GM23338 (cell line): ENCODE measurements around the gene VPS8. TPM values are rescaled to one million over a fixed set of nuclear protein-coding genes. Genes with fewer than 3 reads are reported as not detected.

Experiments used
- ATAC-seq: fragments of 200-7000 bp; cut with Tn5 transposase; 3 replicates; pipeline ENCODE4 v1.9.1; 2020
- DNase-seq: peaks from one replicate; pipeline ENCODE4 v3.0.0-alpha.2; 2015; ENCODE audit warnings: low spot score
- H2AFZ ChIP-seq: fragments of 200-600 bp; sonication (generic); 2 replicates; pipeline ENCODE4 v1.8.0; 2016; ENCODE audit warnings: antibody characterized with exemption, mild to moderate bottlenecking, moderate library complexity
- H3F3A ChIP-seq: fragments of 200-600 bp; sonication (generic); replicated peaks from 2 replicates; pipeline ENCODE4 v1.8.0; 2017; ENCODE audit warnings: antibody characterized with exemption, mixed run types, low read depth
- H3K27ac ChIP-seq: fragments of 200-600 bp; sonication (generic); 2 replicates; pipeline ENCODE4 v1.6.1; 2016; ENCODE audit warnings: low read depth
- H3K27me3 ChIP-seq: fragments of 200-600 bp; sonication (generic); 2 replicates; pipeline ENCODE4 v1.8.0; 2016; ENCODE audit warnings: mild to moderate bottlenecking, mixed run types, moderate library complexity; ENCODE audit not compliant: insufficient read depth
- H3K36me3 ChIP-seq: fragments of 200-600 bp; sonication (generic); 2 replicates; pipeline ENCODE4 v1.8.0; 2016; ENCODE audit warnings: mild to moderate bottlenecking; ENCODE audit not compliant: insufficient read depth
- H3K4me1 ChIP-seq: fragments of 200-600 bp; sonication (generic); 2 replicates; pipeline ENCODE4 v1.8.0; 2016; ENCODE audit warnings: mild to moderate bottlenecking, moderate library complexity; ENCODE audit not compliant: insufficient read depth
- H3K4me2 ChIP-seq: fragments of 200-600 bp; sonication (generic); 2 replicates; pipeline ENCODE4 v1.7.1; 2017; ENCODE audit warnings: mixed run types
- H3K4me3 ChIP-seq: fragments of 200-600 bp; sonication (generic); 2 replicates; pipeline ENCODE4 v1.6.1; 2016; ENCODE audit warnings: mixed run types
- H3K79me2 ChIP-seq: fragments of 200-600 bp; sonication (generic); replicated peaks from 2 replicates; pipeline ENCODE4 v1.8.0; 2017; ENCODE audit warnings: mild to moderate bottlenecking; ENCODE audit not compliant: insufficient read depth
- H3K9me2 ChIP-seq: fragments of 200-600 bp; sonication (generic); 2 replicates; pipeline ENCODE4 v1.8.0; 2017; ENCODE audit not compliant: insufficient read depth
- H4K20me1 ChIP-seq: fragments of 200-600 bp; sonication (generic); replicated peaks from 2 replicates; pipeline ENCODE4 v1.8.0; 2017; ENCODE audit warnings: mild to moderate bottlenecking; ENCODE audit not compliant: insufficient read depth
- H3K27ac Mint-ChIP-seq: 2 replicates; pipeline ENCODE4 v1.8.0; 2020; ENCODE audit warnings: inconsistent platforms, mild to moderate bottlenecking, moderate library complexity, mixed read lengths
- H3K27me3 Mint-ChIP-seq: 3 replicates; pipeline ENCODE4 v1.8.0; 2022; ENCODE audit warnings: low read depth, mild to moderate bottlenecking, moderate library complexity, mixed read lengths, inconsistent platforms; ENCODE audit not compliant: insufficient read depth, poor library complexity
- H3K36me3 Mint-ChIP-seq: 3 replicates; pipeline ENCODE4 v1.8.0; 2021; ENCODE audit warnings: low read depth, mild to moderate bottlenecking, inconsistent platforms, moderate library complexity, mixed read lengths
- H3K4me1 Mint-ChIP-seq: 3 replicates; pipeline ENCODE4 v1.8.0; 2020; ENCODE audit warnings: mild to moderate bottlenecking, inconsistent platforms, mixed read lengths
- H3K4me3 Mint-ChIP-seq: 3 replicates; pipeline ENCODE4 v1.8.0; 2021; ENCODE audit warnings: moderate library complexity, mild to moderate bottlenecking, inconsistent platforms, mixed read lengths
- H3K9me3 Mint-ChIP-seq: 3 replicates; pipeline ENCODE4 v1.8.0; 2020; ENCODE audit warnings: moderate library complexity, mild to moderate bottlenecking, inconsistent platforms, mixed read lengths
- CREB1 ChIP-seq: fragments of 250-450 bp; sonication (Bioruptor Pico); IDR thresholded peaks from 2 replicates; pipeline ENCODE4 v1.5.0; 2020; ENCODE audit warnings: low read depth, mild to moderate bottlenecking, moderate library complexity
- EZH2 ChIP-seq: fragments of 200-600 bp; sonication (generic); IDR thresholded peaks from one replicate; pipeline ENCODE4 v1.8.0; 2017; ENCODE audit warnings: antibody characterized with exemption, mild to moderate bottlenecking, low read depth; ENCODE audit not compliant: unreplicated experiment
- EZH2phosphoT487 ChIP-seq: fragments of 200-600 bp; sonication (generic); IDR thresholded peaks from one replicate; pipeline ENCODE4 v1.8.1; 2018; ENCODE audit warnings: antibody characterized with exemption; ENCODE audit not compliant: unreplicated experiment
- JUNB ChIP-seq: IDR thresholded peaks from one replicate; pipeline ENCODE4 v1.6.1; 2016; ENCODE audit warnings: antibody characterized with exemption; ENCODE audit not compliant: unreplicated experiment
- NANOG ChIP-seq: IDR thresholded peaks from 2 replicates; pipeline ENCODE4 v1.6.1; 2016; ENCODE audit warnings: antibody characterized with exemption, borderline replicate concordance
- POLR2AphosphoS5 ChIP-seq: IDR thresholded peaks from 2 replicates; pipeline ENCODE4 v1.6.1; 2016; ENCODE audit warnings: antibody characterized with exemption, low read depth
- STAT1 ChIP-seq: IDR thresholded peaks from one replicate; pipeline ENCODE4 v1.6.1; 2016; ENCODE audit warnings: antibody characterized with exemption; ENCODE audit not compliant: unreplicated experiment
- ZNF114 ChIP-seq: fragments of 250-450 bp; sonication (Bioruptor Pico); IDR thresholded peaks from 2 replicates; pipeline ENCODE4 v1.5.0; 2020; ENCODE audit warnings: mild to moderate bottlenecking, moderate library complexity
- ZNF331 ChIP-seq: fragments of 250-450 bp; sonication (Bioruptor Pico); IDR thresholded peaks from 2 replicates; pipeline ENCODE4 v1.5.0; 2020; ENCODE audit warnings: low read depth, mild to moderate bottlenecking, moderate library complexity
- polyA plus RNA-seq: library from polyadenylated mRNA; unstranded; fragments of >200 nt; fragmentation: Nextera tagmentation; extraction: Ambion mirVana; gene quantifications from 2 replicates; pipeline ENCODE4 v1.2.1, GENCODE V29; 2016
- total RNA-seq: library from RNA; depleted of rRNA; stranded (reverse); fragments of >200 nt; shearing (Covaris generic); gene quantifications from 2 replicates; pipeline ENCODE4 v1.2.3, GENCODE V29; 2014
- TF ChIP-seq, protein P1 (sequence below): IDR thresholded peaks from 2 replicates; pipeline ENCODE4 v1.6.1; 2016; ENCODE audit warnings: antibody characterized with exemption
- TF ChIP-seq, protein P2 (sequence below): fragments of 250-450 bp; sonication (Bioruptor Pico); IDR thresholded peaks from 2 replicates; pipeline ENCODE4 v1.5.0; 2020; ENCODE audit warnings: mild to moderate bottlenecking, moderate library complexity
- TF ChIP-seq, protein P3 (sequence below), 2 experiments: fragments of 200-600 bp in 1 of 2; sonication (generic) in 1 of 2; conservative IDR thresholded peaks; 2 replicates each; pipeline versions ENCODE4 v1.5.1 to v1.6.1; 2016 to 2017; ENCODE audit warnings: antibody characterized with exemption in 2 of 2, low read depth in 2 of 2, mild to moderate bottlenecking in 2 of 2, moderate library complexity in 1 of 2

VPS8 gene
- total and polyA plus RNA-seq, 2 experiments from 2014 or later, result 17.3 to 45.5 TPM

DNA sequence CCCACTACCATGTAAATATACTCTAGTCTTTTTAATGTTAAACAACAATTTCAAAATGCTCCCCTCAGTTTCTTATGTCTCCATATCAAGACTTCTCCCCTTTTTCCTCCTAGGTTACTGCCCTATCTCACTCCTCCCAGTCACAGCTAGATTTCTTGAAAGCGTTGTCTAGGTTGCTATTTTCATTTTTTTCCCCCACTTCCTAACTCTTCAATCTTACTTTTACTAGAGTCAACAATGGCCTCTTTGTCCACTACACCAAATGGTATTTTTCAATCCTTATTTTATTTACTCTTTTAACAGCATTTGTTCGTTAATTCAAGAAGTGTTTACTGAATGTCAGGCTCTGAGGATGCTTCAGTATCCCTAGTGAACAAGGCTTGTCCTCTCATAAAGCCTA is 84.4 kb downstream of the VPS8 start:
- H3K4me2 ChIP-seq, result no peak overlapping the region
- no peaks in the 10 kb centered on the region for H4K20me1 ChIP-seq
- no peaks in the 10 kb centered on the region for H3F3A ChIP-seq
- Mint-ChIP-seq H3K27ac (no peak overlapping the region), H3K36me3 (peaks cover 3% of the 10 kb centered on the region; the same call in 1 of the 3 replicates), H3K4me3 (no peak overlapping the region), H3K4me1 (peaks cover 21% of the 10 kb centered on the region), H3K9me3 (no peaks in the 10 kb centered on the region), H3K27me3 (peaks cover 2% of the 10 kb centered on the region)
- H3K36me3 ChIP-seq, result no peaks in the 10 kb centered on the region
- no peaks in the 10 kb centered on the region for H3K9me2 ChIP-seq
- H2AFZ ChIP-seq, result no peak overlapping the region
- H3K27ac ChIP-seq, result no peak overlapping the region
- H3K4me3 ChIP-seq, result no peak overlapping the region
- DNase-seq (no peak), ATAC-seq (no peak)
- no peak for TF ChIP-seq EZH2phosphoT487
- TF ChIP-seq STAT1, result no peak
- no peaks in the 10 kb centered on the region for H3K79me2 ChIP-seq
- peaks cover 22% of the 10 kb centered on the region for H3K4me1 ChIP-seq
- no peaks in the 10 kb centered on the region for H3K27me3 ChIP-seq

DNA sequence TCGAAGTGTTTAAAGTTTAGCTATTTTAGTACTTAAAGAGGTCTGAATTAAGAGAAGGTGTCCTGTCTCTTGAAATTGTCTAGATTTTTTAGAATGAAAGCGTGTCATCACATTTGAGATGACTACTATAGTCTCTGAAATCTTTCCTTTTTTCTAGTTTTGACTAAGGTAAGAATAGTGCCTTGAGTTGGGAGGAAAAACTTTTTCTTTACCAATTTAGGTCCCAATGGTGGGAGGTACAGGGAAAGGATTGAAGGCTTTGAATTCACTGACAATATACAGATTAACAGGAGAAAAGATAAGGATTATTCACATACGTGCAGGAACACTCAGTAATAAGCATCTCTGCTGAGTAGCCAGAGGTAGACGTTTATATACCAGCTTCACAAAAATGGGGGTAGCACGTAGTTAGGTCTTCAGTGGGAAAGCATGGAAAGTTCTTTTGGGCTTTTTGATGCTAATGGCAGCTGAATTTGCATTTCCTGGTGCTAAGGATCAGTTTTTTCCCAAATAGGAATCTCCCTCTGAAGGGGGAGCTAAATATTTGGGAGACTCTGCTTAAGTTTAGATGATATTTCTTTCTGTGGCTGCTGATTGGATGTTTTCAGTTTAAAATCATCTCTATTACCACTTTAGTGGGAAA is 88.1 kb downstream of the VPS8 start:
- no peaks in the 10 kb centered on the region for H4K20me1 ChIP-seq
- H3K36me3 Mint-ChIP-seq, result peaks cover 23% of the 10 kb centered on the region
- no peaks in the 10 kb centered on the region for H3F3A ChIP-seq
- H3K9me2 ChIP-seq, result no peaks in the 10 kb centered on the region
- ATAC-seq, result peak; percentile 87
- no peak overlapping the region for H2AFZ ChIP-seq
- H3K4me2 ChIP-seq, result peak overlapping the region; percentile 75
- peaks cover 26% of the 10 kb centered on the region for H3K4me1 ChIP-seq
- peak overlapping the region; percentile 42 for H3K4me3 ChIP-seq
- H3K79me2 ChIP-seq, result no peaks in the 10 kb centered on the region
- H3K36me3 ChIP-seq, result peaks cover 6% of the 10 kb centered on the region; the same call in 1 of the 2 replicates
- H3K27ac ChIP-seq, result peak overlapping the region; percentile 98
- H3K4me1 Mint-ChIP-seq, result peaks cover 27% of the 10 kb centered on the region
- H3K4me3 Mint-ChIP-seq, result peak overlapping the region; percentile 23
- peak overlapping the region; percentile 94 for H3K27ac Mint-ChIP-seq
- H3K27me3 ChIP-seq, result no peaks in the 10 kb centered on the region
- peak; percentile 80 for DNase-seq
- peaks cover 2% of the 10 kb centered on the region for H3K27me3 Mint-ChIP-seq
- H3K9me3 Mint-ChIP-seq, result peaks cover 12% of the 10 kb centered on the region
- TF ChIP-seq STAT1 (no peak), JUNB (no peak), NANOG (peak; percentile 49; the same call in 1 of the 2 replicates), EZH2 (no peak), ZNF114 (no peak), POLR2AphosphoS5 (0 out of 2 replicates have a peak, but pooled peaks have one; percentile 23), CREB1 (CRISPR knock-in tag) (no peak), ZNF331 (no peak)
- TF ChIP-seq, protein P1, sequence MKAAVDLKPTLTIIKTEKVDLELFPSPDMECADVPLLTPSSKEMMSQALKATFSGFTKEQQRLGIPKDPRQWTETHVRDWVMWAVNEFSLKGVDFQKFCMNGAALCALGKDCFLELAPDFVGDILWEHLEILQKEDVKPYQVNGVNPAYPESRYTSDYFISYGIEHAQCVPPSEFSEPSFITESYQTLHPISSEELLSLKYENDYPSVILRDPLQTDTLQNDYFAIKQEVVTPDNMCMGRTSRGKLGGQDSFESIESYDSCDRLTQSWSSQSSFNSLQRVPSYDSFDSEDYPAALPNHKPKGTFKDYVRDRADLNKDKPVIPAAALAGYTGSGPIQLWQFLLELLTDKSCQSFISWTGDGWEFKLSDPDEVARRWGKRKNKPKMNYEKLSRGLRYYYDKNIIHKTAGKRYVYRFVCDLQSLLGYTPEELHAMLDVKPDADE, result peak; percentile 70
- TF ChIP-seq, protein P2, sequence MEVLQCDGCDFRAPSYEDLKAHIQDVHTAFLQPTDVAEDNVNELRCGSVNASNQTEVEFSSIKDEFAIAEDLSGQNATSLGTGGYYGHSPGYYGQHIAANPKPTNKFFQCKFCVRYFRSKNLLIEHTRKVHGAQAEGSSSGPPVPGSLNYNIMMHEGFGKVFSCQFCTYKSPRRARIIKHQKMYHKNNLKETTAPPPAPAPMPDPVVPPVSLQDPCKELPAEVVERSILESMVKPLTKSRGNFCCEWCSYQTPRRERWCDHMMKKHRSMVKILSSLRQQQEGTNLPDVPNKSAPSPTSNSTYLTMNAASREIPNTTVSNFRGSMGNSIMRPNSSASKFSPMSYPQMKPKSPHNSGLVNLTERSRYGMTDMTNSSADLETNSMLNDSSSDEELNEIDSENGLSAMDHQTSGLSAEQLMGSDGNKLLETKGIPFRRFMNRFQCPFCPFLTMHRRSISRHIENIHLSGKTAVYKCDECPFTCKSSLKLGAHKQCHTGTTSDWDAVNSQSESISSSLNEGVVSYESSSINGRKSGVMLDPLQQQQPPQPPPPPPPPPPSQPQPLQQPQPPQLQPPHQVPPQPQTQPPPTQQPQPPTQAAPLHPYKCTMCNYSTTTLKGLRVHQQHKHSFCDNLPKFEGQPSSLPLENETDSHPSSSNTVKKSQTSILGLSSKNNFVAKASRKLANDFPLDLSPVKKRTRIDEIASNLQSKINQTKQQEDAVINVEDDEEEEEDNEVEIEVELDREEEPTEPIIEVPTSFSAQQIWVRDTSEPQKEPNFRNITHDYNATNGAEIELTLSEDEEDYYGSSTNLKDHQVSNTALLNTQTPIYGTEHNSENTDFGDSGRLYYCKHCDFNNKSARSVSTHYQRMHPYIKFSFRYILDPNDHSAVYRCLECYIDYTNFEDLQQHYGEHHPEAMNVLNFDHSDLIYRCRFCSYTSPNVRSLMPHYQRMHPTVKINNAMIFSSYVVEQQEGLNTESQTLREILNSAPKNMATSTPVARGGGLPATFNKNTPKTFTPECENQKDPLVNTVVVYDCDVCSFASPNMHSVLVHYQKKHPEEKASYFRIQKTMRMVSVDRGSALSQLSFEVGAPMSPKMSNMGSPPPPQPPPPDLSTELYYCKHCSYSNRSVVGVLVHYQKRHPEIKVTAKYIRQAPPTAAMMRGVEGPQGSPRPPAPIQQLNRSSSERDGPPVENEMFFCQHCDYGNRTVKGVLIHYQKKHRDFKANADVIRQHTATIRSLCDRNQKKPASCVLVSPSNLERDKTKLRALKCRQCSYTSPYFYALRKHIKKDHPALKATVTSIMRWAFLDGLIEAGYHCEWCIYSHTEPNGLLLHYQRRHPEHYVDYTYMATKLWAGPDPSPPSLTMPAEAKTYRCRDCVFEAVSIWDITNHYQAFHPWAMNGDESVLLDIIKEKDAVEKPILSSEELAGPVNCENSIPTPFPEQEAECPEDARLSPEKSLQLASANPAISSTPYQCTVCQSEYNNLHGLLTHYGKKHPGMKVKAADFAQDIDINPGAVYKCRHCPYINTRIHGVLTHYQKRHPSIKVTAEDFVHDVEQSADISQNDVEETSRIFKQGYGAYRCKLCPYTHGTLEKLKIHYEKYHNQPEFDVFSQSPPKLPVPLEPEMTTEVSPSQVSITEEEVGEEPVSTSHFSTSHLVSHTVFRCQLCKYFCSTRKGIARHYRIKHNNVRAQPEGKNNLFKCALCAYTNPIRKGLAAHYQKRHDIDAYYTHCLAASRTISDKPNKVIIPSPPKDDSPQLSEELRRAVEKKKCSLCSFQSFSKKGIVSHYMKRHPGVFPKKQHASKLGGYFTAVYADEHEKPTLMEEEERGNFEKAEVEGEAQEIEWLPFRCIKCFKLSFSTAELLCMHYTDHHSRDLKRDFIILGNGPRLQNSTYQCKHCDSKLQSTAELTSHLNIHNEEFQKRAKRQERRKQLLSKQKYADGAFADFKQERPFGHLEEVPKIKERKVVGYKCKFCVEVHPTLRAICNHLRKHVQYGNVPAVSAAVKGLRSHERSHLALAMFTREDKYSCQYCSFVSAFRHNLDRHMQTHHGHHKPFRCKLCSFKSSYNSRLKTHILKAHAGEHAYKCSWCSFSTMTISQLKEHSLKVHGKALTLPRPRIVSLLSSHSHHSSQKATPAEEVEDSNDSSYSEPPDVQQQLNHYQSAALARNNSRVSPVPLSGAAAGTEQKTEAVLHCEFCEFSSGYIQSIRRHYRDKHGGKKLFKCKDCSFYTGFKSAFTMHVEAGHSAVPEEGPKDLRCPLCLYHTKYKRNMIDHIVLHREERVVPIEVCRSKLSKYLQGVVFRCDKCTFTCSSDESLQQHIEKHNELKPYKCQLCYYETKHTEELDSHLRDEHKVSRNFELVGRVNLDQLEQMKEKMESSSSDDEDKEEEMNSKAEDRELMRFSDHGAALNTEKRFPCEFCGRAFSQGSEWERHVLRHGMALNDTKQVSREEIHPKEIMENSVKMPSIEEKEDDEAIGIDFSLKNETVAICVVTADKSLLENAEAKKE, result no peak
- TF ChIP-seq, protein P3, sequence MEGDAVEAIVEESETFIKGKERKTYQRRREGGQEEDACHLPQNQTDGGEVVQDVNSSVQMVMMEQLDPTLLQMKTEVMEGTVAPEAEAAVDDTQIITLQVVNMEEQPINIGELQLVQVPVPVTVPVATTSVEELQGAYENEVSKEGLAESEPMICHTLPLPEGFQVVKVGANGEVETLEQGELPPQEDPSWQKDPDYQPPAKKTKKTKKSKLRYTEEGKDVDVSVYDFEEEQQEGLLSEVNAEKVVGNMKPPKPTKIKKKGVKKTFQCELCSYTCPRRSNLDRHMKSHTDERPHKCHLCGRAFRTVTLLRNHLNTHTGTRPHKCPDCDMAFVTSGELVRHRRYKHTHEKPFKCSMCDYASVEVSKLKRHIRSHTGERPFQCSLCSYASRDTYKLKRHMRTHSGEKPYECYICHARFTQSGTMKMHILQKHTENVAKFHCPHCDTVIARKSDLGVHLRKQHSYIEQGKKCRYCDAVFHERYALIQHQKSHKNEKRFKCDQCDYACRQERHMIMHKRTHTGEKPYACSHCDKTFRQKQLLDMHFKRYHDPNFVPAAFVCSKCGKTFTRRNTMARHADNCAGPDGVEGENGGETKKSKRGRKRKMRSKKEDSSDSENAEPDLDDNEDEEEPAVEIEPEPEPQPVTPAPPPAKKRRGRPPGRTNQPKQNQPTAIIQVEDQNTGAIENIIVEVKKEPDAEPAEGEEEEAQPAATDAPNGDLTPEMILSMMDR (conservative IDR thresholded peaks at IDR 0.05; ENCODE audit: low read depth in 2 of 2), result peak in 1 of 2 experiments; percentile 10; a peak in 1 of 4 replicates
